ENCODE measurements around the gene RFX8. TPM values are rescaled to one million over a fixed set of nuclear protein-coding genes. Genes with fewer than 3 reads are reported as not detected.
A peak's percentile ranks its signal among the peaks of the same experiment; 100 is the strongest.

Gene RFX8
- polyA plus RNA-seq, 1 of the 3 experiments (the other 2 are of a cell fraction) = 0.07 TPM

- H3F3A ChIP-seq (replicated peaks; ENCODE audit: insufficient read depth) = no peaks in the 10 kb centered on the region
- DNase-seq = peak; percentile 84
- H3K9ac ChIP-seq = peak overlapping the region; percentile 31; the same call in 1 of the 2 replicates
- H3K27me3 ChIP-seq (ENCODE audit: insufficient read depth) = no peaks in the 10 kb centered on the region
- H3K4me2 ChIP-seq = peak overlapping the region; percentile 8; the same call in 1 of the 2 replicates
- ChIA-PET CTCF (interaction anchor here (1.0 to 1.4 kb wide), 2 partner anchors 20 to 22 kb away, joined by 3 read pairs; no protein-coding TSS in a partner anchor), POLR2A (interaction anchor here (0.6 kb wide), 1 partner anchor 491 kb away, joined by 4 read pairs; no protein-coding TSS in a partner anchor)
- peaks cover 0 to 4% of the 10 kb centered on the region in 2 experiments; a peak in 2 of 4 replicates for H3K4me1 ChIP-seq (ENCODE audit: control insufficient read depth in 1 of 2, insufficient read depth in 2 of 2, low read depth in 1 of 2, low read length in 1 of 2)
- 62% methylated on average over 23 of the region's 92 CpGs for WGBS (ENCODE audit: low lambda C conversion rate)
- H4K20me1 ChIP-seq (ENCODE audit: insufficient read depth) = no peaks in the 10 kb centered on the region
- H3K27ac ChIP-seq (ENCODE audit: low read depth in 2 of 2, low read length in 1 of 2) = no peak overlapping the region
- no peaks in the 10 kb centered on the region for H3K9me2 ChIP-seq
- no peaks in the 10 kb centered on the region for H3K79me2 ChIP-seq (ENCODE audit: insufficient read depth)
- H2AFZ ChIP-seq (ENCODE audit: low read depth) = peak overlapping the region; percentile 60
- TF ChIP-seq JUND (IDR thresholded peaks at IDR 0.05) = no peak
- TF ChIP-seq EP300 (IDR thresholded peaks at IDR 0.05; ENCODE audit: borderline replicate concordance in 1 of 2, low read depth in 1 of 2, low read length in 1 of 2) = no peak
- TF ChIP-seq USF2 (IDR thresholded peaks at IDR 0.05; ENCODE audit: borderline replicate concordance, low read depth, low read length) = no peak
- peak; percentile 27; the same call in 1 of the 2 replicates for TF ChIP-seq MAX (IDR thresholded peaks at IDR 0.05; ENCODE audit: low read depth)
- peak overlapping the region in 1 of 2 experiments; percentile 40; a peak in 3 of 4 replicates for H3K4me3 ChIP-seq (ENCODE audit: low read depth in 2 of 2, low read length in 1 of 2)
- H3K9me3 ChIP-seq = no peaks in the 10 kb centered on the region
- H3K36me3 ChIP-seq (replicated peaks in 1 of 2; ENCODE audit: control insufficient read depth in 1 of 2, insufficient read depth in 2 of 2, low read length in 1 of 2) = no peaks in the 10 kb centered on the region
Measured at GRCh38 chr2:101473911-101474701, 806 bp downstream of the RFX8 start.

GRCh38 chr2:101473591-101473910 lies 1.4 kb downstream of the RFX8 start:
- H3K4me3 ChIP-seq (ENCODE audit: low read depth in 2 of 2, low read length in 1 of 2) = peak overlapping the region in 1 of 2 experiments; percentile 40; a peak in 2 of 4 replicates
- no peaks in the 10 kb centered on the region for H3F3A ChIP-seq (replicated peaks; ENCODE audit: insufficient read depth)
- no peaks in the 10 kb centered on the region for H3K79me2 ChIP-seq (ENCODE audit: insufficient read depth)
- no peak for TF ChIP-seq IRF3 (IDR thresholded peaks at IDR 0.05; ENCODE audit: low read depth, low read length)
- no peak for TF ChIP-seq YY1 (IDR thresholded peaks at IDR 0.05; ENCODE audit: low read depth)
- no peak for TF ChIP-seq REST (IDR thresholded peaks at IDR 0.05; ENCODE audit: low read depth, low read length)
- no peak for TF ChIP-seq EZH2phosphoT487 (IDR thresholded peaks at IDR 0.05; ENCODE audit: borderline replicate concordance, low read depth)
- no peak for TF ChIP-seq FOSL2 (IDR thresholded peaks at IDR 0.05; ENCODE audit: borderline replicate concordance, low read depth)
- no peak for TF ChIP-seq ELF1 (IDR thresholded peaks at IDR 0.05)
- TF ChIP-seq TCF12 (IDR thresholded peaks at IDR 0.05) = no peak
- no peak for TF ChIP-seq MEF2A (IDR thresholded peaks at IDR 0.05; ENCODE audit: borderline replicate concordance, low read depth)
- TF ChIP-seq GABPA (IDR thresholded peaks at IDR 0.05; ENCODE audit: low read depth) = no peak
- TF ChIP-seq CHD2 (IDR thresholded peaks at IDR 0.05; ENCODE audit: low read length, partially characterized antibody) = no peak
- no peak for TF ChIP-seq NFIC (IDR thresholded peaks at IDR 0.05; ENCODE audit: borderline replicate concordance)
- TF ChIP-seq SIN3A (IDR thresholded peaks at IDR 0.05; ENCODE audit: borderline replicate concordance, low read depth, low read length) = no peak
- no peak for TF ChIP-seq TEAD4 (IDR thresholded peaks at IDR 0.05; ENCODE audit: borderline replicate concordance, insufficient read depth)
- peak overlapping the region; percentile 8; the same call in 1 of the 2 replicates for H3K4me2 ChIP-seq
- CTCF ChIA-PET = interaction anchor here (1.0 kb wide), 1 partner anchor 22 kb away, joined by 3 read pairs; no protein-coding TSS in a partner anchor
- H2AFZ ChIP-seq (ENCODE audit: low read depth) = peak overlapping the region; percentile 60
- H3K27ac ChIP-seq (ENCODE audit: low read depth in 2 of 2, low read length in 1 of 2) = no peak overlapping the region
- no peak for DNase-seq
- H3K27me3 ChIP-seq (ENCODE audit: insufficient read depth) = no peaks in the 10 kb centered on the region
- peak overlapping the region; percentile 31; the same call in 1 of the 2 replicates for H3K9ac ChIP-seq
- peaks cover 0 to 1% of the 10 kb centered on the region in 2 experiments; a peak in 2 of 4 replicates for H3K4me1 ChIP-seq (ENCODE audit: control insufficient read depth in 1 of 2, insufficient read depth in 2 of 2, low read depth in 1 of 2, low read length in 1 of 2)
- POLR2A ChIA-PET = interaction anchor here (0.6 kb wide), 1 partner anchor 492 kb away, joined by 4 read pairs; no protein-coding TSS in a partner anchor
- no peaks in the 10 kb centered on the region for H3K9me3 ChIP-seq
- 63% methylated on average over 3 of the region's 3 CpGs for WGBS (ENCODE audit: low lambda C conversion rate)
- H4K20me1 ChIP-seq (ENCODE audit: insufficient read depth) = no peaks in the 10 kb centered on the region
- no peaks in the 10 kb centered on the region for H3K36me3 ChIP-seq (replicated peaks in 1 of 2; ENCODE audit: control insufficient read depth in 1 of 2, insufficient read depth in 2 of 2, low read length in 1 of 2)
- no peaks in the 10 kb centered on the region for H3K9me2 ChIP-seq

All from SK-N-SH (cell line).